ENCODE measurements around the gene AARS2. TPM values are rescaled to one million over a fixed set of nuclear protein-coding genes. Genes with fewer than 3 reads are reported as not detected.

AARS2 gene
- total RNA-seq, 5 donors from 2014 or later (not counting 1 experiment from before 2014, with no cell fraction given): 16.7 to 28.5 (median 25.8) TPM

DNA sequence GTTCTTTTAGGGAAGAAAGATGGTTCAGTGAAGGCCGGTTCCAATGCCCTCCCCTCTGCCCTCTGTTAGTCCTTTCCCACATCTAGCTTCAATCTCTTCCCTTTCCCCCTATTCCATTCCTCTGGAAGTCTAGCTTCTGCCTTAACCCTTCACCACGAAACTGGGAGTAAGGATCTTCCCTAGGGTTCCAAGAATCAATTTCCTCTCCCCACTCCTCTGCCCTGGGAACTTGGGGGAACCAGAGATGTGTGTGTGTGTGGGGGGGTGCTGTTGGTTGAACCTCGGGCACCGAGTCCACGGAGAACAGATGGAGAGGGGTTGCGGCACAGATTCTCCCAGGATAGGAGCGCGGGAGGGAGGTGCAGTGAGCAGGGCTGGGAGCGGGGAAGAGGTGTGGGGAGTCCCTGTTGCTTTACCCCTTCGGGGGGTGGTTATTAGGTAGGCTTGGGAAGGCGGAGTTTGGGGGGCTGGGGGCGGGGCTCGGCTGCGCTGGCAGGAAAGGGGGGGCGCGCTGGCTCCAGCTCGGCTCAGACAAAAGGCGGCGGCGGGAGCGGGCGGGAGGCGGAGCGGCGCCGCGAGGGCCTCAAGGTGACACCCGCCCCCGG, 43.1 kb downstream of the AARS2 start, which contains the start of gene TMEM151B:
TSS of gene TMEM151B (plus strand) at position 530 of the 605 bp plus-strand sequence. CDS start 293 bp downstream, outside the sequence.
- Histone ChIP-seq H3K27me3 (replicated peaks in 1 of 2; ENCODE audit: control insufficient read depth in 2 of 2, extremely low read depth in 1 of 2, insufficient read depth in 2 of 2, low read length in 1 of 2) (peaks cover 7 to 63% of the 10 kb centered on the region in 2 experiments), H3K36me3 (ENCODE audit: control insufficient read depth in 2 of 2, extremely low read depth in 1 of 2, insufficient read depth in 1 of 2, low read length in 1 of 2) (no peaks in the 10 kb centered on the region), H3K9me3 (no peaks in the 10 kb centered on the region), H3K4me1 (ENCODE audit: control insufficient read depth in 1 of 2, extremely low read depth in 1 of 2, insufficient read depth in 2 of 2, low read length in 2 of 2) (peaks cover 0 to 16% of the 10 kb centered on the region in 2 experiments), H3K4me3 (ENCODE audit: control insufficient read depth in 1 of 2, extremely low read depth in 1 of 2, low read length in 1 of 2) (peak within 1 kb of the TSS in 1 of 2 donors; percentile 45), H3K27ac (ENCODE audit: low read length) (no peak within 1 kb of the TSS)
- 43% methylated on average over 9 of the region's 29 CpGs for WGBS (ENCODE audit: insufficient coverage)
- Mint-ChIP-seq H3K27ac (peak within 1 kb of the TSS in 1 of 2 donors; percentile 57), H3K36me3 (no peaks in the 10 kb centered on the region), H3K9me3 (no peaks in the 10 kb centered on the region), H3K4me3 (peak within 1 kb of the TSS; percentile 60 to 74 (median 67)), H3K27me3 (peaks cover 39 to 57% of the 10 kb centered on the region in 2 donors), H3K4me1 (peaks cover 8 to 35% (median 18%) of the 10 kb centered on the region in 3 donors)
- ChIA-PET POLR2A (no interaction called here), CTCF (interaction anchor here (0.9 to 2.0 kb wide), 5 partner anchors 35 to 120 kb away, joined by 3 to 11 read pairs (median 4); no protein-coding TSS in a partner anchor)
- no peak for ATAC-seq (replicated peaks in 1 of 4)
- peak in 5 of 35 experiments; percentile 18 to 54 (median 28) for DNase-seq

DNA sequence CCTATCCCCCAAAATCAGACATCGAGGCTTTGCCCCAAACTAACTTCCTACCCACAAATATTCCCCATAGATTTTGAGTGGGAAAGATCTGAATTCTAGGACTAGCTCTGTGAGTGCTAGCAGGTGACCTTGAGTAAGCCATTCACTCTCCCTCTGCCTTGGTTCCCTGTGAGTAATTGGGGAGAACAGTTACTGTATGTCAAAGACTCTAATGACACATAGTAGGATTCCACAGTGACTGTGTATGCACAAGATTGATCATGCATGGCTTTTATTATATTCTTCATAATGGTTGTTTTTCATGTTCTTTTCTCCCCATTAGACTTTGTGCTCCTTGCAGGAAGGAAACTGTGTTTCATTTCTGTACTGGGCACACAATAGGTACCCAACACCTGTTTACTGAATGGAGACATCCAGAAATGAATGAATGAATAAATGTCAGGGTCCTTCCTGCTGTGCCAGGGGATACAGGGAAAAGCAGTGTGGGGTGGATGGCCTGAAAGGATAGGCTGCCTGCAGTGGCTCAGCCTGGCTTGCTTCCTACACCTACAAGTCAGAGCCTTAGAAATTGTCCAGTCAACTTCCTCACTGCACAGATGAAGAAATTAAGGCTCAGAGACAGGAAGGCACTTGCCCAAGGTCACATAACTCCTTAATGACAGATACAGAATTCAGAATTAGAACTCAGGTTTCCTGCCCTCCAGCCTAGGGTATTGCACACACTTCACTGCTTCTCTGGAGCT, 43.8 kb downstream of the AARS2 start:
- peak overlapping the region; percentile 47 to 74 (median 54) for H3K4me3 Mint-ChIP-seq
- H3K27ac Mint-ChIP-seq: no peak overlapping the region
- DNase-seq: no peak
- no peaks in the 10 kb centered on the region for H3K9me3 Mint-ChIP-seq
- H3K27me3 Mint-ChIP-seq: peaks cover 35 to 51% of the 10 kb centered on the region in 2 donors
- H3K9me3 ChIP-seq: no peaks in the 10 kb centered on the region
- H3K4me3 ChIP-seq (ENCODE audit: control insufficient read depth in 1 of 2, extremely low read depth in 1 of 2, low read length in 1 of 2): no peak overlapping the region
- H3K27me3 ChIP-seq (replicated peaks in 1 of 2; ENCODE audit: control insufficient read depth in 2 of 2, extremely low read depth in 1 of 2, insufficient read depth in 2 of 2, low read length in 1 of 2): peaks cover 7 to 56% of the 10 kb centered on the region in 2 experiments
- ChIA-PET POLR2A (no interaction called here), CTCF (interaction anchor here (0.6 to 2.0 kb wide), 9 partner anchors 8 to 121 kb away, joined by 3 to 11 read pairs (median 3); no protein-coding TSS in a partner anchor)
- no peak overlapping the region for H3K27ac ChIP-seq (ENCODE audit: low read length)
- H3K36me3 ChIP-seq (ENCODE audit: control insufficient read depth in 2 of 2, extremely low read depth in 1 of 2, insufficient read depth in 1 of 2, low read length in 1 of 2): no peaks in the 10 kb centered on the region
- H3K4me1 Mint-ChIP-seq: peaks cover 12 to 37% (median 24%) of the 10 kb centered on the region in 3 donors
- ATAC-seq (replicated peaks in 1 of 4): no peak
- no peaks in the 10 kb centered on the region for H3K36me3 Mint-ChIP-seq
- peaks cover 5 to 22% of the 10 kb centered on the region in 2 experiments for H3K4me1 ChIP-seq (ENCODE audit: control insufficient read depth in 1 of 2, extremely low read depth in 1 of 2, insufficient read depth in 2 of 2, low read length in 2 of 2)
- WGBS (ENCODE audit: insufficient coverage): no CpG with 5 or more reads among the region's 1 CpG

DNA sequence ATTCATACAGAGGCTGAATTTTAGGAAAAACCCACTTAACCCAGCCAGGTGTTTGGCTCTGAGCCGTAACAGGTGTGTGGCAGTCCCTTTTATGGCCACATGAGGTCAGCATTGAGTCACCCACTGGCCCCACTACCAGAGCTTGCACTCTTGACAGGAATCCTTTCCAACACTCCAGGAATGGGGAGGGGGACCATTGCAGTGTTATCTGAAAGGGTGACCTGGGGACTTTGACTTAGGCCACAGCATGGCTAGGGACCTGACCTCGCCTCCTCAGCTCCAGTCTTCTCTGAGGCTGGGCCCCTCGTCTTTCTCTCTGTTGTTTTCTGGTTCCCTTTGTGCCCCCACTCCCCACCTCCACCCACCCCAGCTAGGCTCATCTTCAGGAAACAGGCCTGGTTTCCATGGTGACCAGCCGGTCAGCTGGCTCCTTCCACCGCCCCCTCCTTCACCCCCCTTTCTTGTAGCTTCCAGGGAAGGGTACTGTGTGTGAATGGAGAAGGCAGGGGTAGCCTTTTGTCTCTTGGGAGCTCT, 45.0 kb downstream of the AARS2 start:
- H3K4me3 Mint-ChIP-seq: no peak overlapping the region
- no peak overlapping the region for H3K27ac ChIP-seq (ENCODE audit: low read length)
- H3K9me3 ChIP-seq: no peaks in the 10 kb centered on the region
- ATAC-seq (replicated peaks in 1 of 4): peak in 1 of 4 experiments; percentile 16
- 40% methylated on average over 3 of the region's 5 CpGs for WGBS (ENCODE audit: insufficient coverage)
- H3K27me3 Mint-ChIP-seq: peaks cover 26 to 41% of the 10 kb centered on the region in 2 donors
- POLR2A ChIA-PET: interaction anchor here (0.7 kb wide), 2 partner anchors 41 to 88 kb away, joined by 3 to 13 read pairs; no protein-coding TSS in a partner anchor
- peak overlapping the region in 1 of 2 donors; percentile 27 for H3K27ac Mint-ChIP-seq
- H3K4me3 ChIP-seq (ENCODE audit: control insufficient read depth in 1 of 2, extremely low read depth in 1 of 2, low read length in 1 of 2): no peak overlapping the region
- no peaks in the 10 kb centered on the region for H3K36me3 ChIP-seq (ENCODE audit: control insufficient read depth in 2 of 2, extremely low read depth in 1 of 2, insufficient read depth in 1 of 2, low read length in 1 of 2)
- no peaks in the 10 kb centered on the region for H3K9me3 Mint-ChIP-seq
- H3K4me1 Mint-ChIP-seq: peaks cover 24 to 49% (median 36%) of the 10 kb centered on the region in 3 donors
- DNase-seq: peak in 28 of 35 experiments; percentile 29 to 86 (median 56)
- no peaks in the 10 kb centered on the region for H3K36me3 Mint-ChIP-seq
- peaks cover 14 to 34% of the 10 kb centered on the region in 2 experiments for H3K4me1 ChIP-seq (ENCODE audit: control insufficient read depth in 1 of 2, extremely low read depth in 1 of 2, insufficient read depth in 2 of 2, low read length in 2 of 2)
- CTCF ChIA-PET: interaction anchor here (0.5 to 2.0 kb wide), 16 partner anchors 9 to 1364 kb away, joined by 3 to 15 read pairs (median 3); no protein-coding TSS in a partner anchor
- H3K27me3 ChIP-seq (replicated peaks in 1 of 2; ENCODE audit: control insufficient read depth in 2 of 2, extremely low read depth in 1 of 2, insufficient read depth in 2 of 2, low read length in 1 of 2): peaks cover 7 to 46% of the 10 kb centered on the region in 2 experiments

DNA sequence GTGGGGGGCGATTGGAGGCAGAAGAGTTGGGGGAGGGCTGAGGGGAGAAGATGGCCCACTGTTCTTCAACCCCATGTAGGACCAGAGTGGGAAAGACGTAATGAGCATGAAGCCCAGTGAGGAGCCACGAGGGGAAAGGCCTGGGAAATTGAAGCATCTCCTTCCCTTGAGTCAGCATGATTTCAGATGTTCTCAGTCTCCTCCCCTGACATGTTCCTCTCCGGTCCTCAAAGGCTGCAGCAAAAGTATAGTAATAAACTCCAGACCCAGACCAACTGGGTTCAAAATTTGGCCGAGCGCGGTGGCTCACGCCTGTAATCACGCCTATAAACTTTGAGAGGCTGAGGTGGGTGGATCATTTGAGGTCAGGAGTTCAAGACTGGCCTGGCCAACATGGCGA, 45.9 kb downstream of the AARS2 start:
- Mint-ChIP-seq H3K27ac (peak overlapping the region in 1 of 2 donors; percentile 23), H3K36me3 (no peaks in the 10 kb centered on the region), H3K9me3 (no peaks in the 10 kb centered on the region), H3K27me3 (peaks cover 17 to 32% of the 10 kb centered on the region in 2 donors), H3K4me1 (peaks cover 33 to 58% (median 45%) of the 10 kb centered on the region in 3 donors), H3K4me3 (no peak overlapping the region)
- H3K27ac ChIP-seq (ENCODE audit: low read length): no peak overlapping the region
- H3K4me3 ChIP-seq (ENCODE audit: control insufficient read depth in 1 of 2, extremely low read depth in 1 of 2, low read length in 1 of 2): no peak overlapping the region
- ChIA-PET POLR2A (no interaction called here), CTCF (interaction anchor here (0.6 to 1.6 kb wide), 7 partner anchors 28 to 171 kb away, joined by 3 to 9 read pairs (median 5); partner anchors contain the start of genes AARS2 (in 1 of the 2) and SLC29A1 (in 1 of the 2))
- H3K27me3 ChIP-seq (replicated peaks in 1 of 2; ENCODE audit: control insufficient read depth in 2 of 2, extremely low read depth in 1 of 2, insufficient read depth in 2 of 2, low read length in 1 of 2): peaks cover 7 to 37% of the 10 kb centered on the region in 2 experiments
- DNase-seq (no peak), ATAC-seq (replicated peaks in 1 of 4) (no peak)
- no peaks in the 10 kb centered on the region for H3K9me3 ChIP-seq
- peaks cover 0 to under 1% of the 10 kb centered on the region in 2 donors for H3K36me3 ChIP-seq (ENCODE audit: control insufficient read depth in 2 of 2, extremely low read depth in 1 of 2, insufficient read depth in 1 of 2, low read length in 1 of 2)
- 80% methylated on average over 3 of the region's 10 CpGs for WGBS (ENCODE audit: insufficient coverage)
- H3K4me1 ChIP-seq (ENCODE audit: control insufficient read depth in 1 of 2, extremely low read depth in 1 of 2, insufficient read depth in 2 of 2, low read length in 2 of 2): peaks cover 17 to 43% of the 10 kb centered on the region in 2 experiments

DNA sequence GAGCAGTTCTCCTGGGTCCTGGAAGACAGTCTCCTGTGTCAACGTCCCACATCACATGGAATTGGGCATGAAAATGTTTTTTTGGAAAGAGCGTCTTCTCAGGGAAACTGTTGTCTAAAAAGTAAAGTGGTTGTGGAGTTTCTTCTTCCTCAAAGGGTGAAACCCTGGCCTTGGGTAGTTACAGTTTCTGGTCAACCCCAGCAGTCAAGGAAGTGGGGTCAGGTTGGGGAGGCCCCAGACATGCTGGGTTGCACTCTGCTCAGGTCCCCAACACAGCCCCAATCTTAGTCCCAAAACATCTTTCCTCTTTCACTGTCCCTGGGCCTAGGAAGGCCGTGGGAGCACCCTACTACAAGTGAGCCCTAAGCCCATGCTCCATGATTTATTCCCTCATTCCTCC, 46.8 kb downstream of the AARS2 start:
- Histone ChIP-seq H3K4me1 (ENCODE audit: control insufficient read depth in 1 of 2, extremely low read depth in 1 of 2, insufficient read depth in 2 of 2, low read length in 2 of 2) (peaks cover 17 to 50% of the 10 kb centered on the region in 2 experiments), H3K36me3 (ENCODE audit: control insufficient read depth in 2 of 2, extremely low read depth in 1 of 2, insufficient read depth in 1 of 2, low read length in 1 of 2) (peaks cover 0 to 3% of the 10 kb centered on the region in 2 donors), H3K4me3 (ENCODE audit: control insufficient read depth in 1 of 2, extremely low read depth in 1 of 2, low read length in 1 of 2) (no peak overlapping the region), H3K27me3 (replicated peaks in 1 of 2; ENCODE audit: control insufficient read depth in 2 of 2, extremely low read depth in 1 of 2, insufficient read depth in 2 of 2, low read length in 1 of 2) (peaks cover 2 to 28% of the 10 kb centered on the region in 2 experiments), H3K27ac (ENCODE audit: low read length) (no peak overlapping the region), H3K9me3 (no peaks in the 10 kb centered on the region)
- CTCF ChIA-PET: interaction anchor here (0.6 to 1.6 kb wide), 7 partner anchors 27 to 170 kb away, joined by 3 to 9 read pairs (median 5); partner anchors contain the start of genes AARS2 (in 1 of the 2) and SLC29A1 (in 1 of the 2)
- WGBS (ENCODE audit: insufficient coverage): 100% methylated on average over 1 of the region's 3 CpGs
- Mint-ChIP-seq H3K27me3 (peaks cover 9 to 23% of the 10 kb centered on the region in 2 donors), H3K4me3 (peak overlapping the region; percentile 88 to 95 (median 93)), H3K9me3 (no peaks in the 10 kb centered on the region), H3K4me1 (peaks cover 38 to 64% (median 45%) of the 10 kb centered on the region in 3 donors), H3K36me3 (no peaks in the 10 kb centered on the region), H3K27ac (peak overlapping the region; percentile 23 to 44)
- DNase-seq: no peak
- ATAC-seq (replicated peaks in 1 of 4): no peak
- POLR2A ChIA-PET: interaction anchor here in 1 of 2 donors (0.5 kb wide), 1 partner anchor 61 kb away, joined by 3 read pairs; no protein-coding TSS in a partner anchor

Data from T-cell (primary cell).